ENCODE results near the gene SLC35F4.

DNA sequence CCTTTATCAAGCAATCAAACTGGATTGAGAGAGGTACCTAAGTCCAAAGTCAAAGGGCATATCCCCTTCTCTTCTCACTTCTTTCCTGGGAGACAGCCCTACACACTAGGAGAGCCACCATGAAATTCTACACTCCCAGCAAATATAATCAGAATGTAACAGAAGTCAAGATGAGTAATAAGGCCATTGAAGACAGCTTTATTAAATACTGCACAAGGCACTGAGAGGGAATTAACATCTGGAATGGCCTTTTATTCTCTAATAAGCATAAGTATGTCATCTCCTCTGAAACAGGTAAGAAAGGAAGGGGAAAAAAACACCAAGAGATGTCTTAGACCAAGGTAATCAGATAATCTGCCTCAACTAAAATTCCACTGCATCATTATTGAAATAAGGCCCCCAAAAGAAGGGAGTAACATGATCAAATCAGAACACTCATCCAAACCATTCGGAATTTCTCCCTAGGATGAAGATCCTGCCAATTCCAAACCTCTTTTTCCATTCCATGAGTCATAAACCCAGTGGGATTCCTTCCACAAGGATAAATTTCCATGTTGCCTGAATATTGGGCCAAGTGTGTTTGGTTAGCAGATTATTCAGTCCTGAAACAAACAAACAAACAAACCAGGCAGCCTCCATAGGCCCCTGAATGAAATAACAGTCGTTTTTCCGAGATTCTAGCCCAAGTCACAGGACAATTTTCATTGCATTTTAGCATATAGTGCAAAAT lies 19.9 kb downstream of the SLC35F4 start:
- no peak for TF ChIP-seq RB1 (IDR thresholded peaks at IDR 0.05; ENCODE audit: borderline replicate concordance)
- TF ChIP-seq RFX5 (IDR thresholded peaks at IDR 0.05; ENCODE audit: low read depth, low read length): no peak
- no peak for TF ChIP-seq SMC3 (IDR thresholded peaks at IDR 0.05; ENCODE audit: borderline replicate concordance, low read length)
- TF ChIP-seq, protein P1, sequence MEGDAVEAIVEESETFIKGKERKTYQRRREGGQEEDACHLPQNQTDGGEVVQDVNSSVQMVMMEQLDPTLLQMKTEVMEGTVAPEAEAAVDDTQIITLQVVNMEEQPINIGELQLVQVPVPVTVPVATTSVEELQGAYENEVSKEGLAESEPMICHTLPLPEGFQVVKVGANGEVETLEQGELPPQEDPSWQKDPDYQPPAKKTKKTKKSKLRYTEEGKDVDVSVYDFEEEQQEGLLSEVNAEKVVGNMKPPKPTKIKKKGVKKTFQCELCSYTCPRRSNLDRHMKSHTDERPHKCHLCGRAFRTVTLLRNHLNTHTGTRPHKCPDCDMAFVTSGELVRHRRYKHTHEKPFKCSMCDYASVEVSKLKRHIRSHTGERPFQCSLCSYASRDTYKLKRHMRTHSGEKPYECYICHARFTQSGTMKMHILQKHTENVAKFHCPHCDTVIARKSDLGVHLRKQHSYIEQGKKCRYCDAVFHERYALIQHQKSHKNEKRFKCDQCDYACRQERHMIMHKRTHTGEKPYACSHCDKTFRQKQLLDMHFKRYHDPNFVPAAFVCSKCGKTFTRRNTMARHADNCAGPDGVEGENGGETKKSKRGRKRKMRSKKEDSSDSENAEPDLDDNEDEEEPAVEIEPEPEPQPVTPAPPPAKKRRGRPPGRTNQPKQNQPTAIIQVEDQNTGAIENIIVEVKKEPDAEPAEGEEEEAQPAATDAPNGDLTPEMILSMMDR (IDR thresholded peaks at IDR 0.05 in 2 of 3, conservative IDR thresholded peaks at IDR 0.05 in 1 of 3; ENCODE audit: control insufficient read depth in 2 of 3, extremely low read depth in 1 of 3, insufficient read depth in 1 of 3, low read depth in 3 of 3, low read length in 3 of 3): no peak
